ENCODE data around the gene LMO7.

Gene LMO7

DNA sequence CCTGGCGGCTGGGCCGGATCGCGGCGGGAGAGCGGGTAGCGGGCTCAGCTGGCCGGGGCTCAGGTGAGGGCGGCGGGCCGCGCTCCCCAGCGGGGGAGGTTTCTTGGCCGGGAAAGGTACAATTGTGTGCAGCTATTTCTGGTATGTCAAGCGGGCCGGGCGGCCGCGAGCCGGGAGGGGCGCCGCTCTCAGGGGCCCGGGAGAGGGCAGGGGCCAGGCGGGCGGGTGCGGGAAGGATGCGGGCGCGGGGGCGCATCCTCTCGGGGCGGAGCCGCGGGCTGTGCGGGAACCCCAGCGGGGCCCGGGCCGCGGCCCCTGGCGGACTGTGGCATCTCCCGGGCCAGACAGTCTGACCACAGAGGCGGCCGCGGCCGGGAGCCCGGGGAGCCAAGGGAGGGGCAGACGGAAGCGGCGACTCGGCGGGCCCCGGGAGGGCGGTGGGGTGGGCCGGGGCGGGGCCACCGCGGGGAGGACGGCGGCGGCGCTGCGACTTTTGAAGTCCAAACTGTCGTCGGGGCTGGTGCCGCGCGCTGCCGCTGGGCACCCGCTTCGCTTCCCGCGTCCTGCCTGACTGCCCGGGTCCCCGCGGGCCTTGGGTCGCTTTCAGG is at the start of gene LMO7:
Gene LMO7, plus strand, starts transcription at position 503 of the 608 bp plus-strand sequence. CDS start 328 bp downstream, outside the sequence.
- peak; percentile 4 to 29 for DNase-seq (ENCODE audit: low read depth in 2 of 2)

DNA sequence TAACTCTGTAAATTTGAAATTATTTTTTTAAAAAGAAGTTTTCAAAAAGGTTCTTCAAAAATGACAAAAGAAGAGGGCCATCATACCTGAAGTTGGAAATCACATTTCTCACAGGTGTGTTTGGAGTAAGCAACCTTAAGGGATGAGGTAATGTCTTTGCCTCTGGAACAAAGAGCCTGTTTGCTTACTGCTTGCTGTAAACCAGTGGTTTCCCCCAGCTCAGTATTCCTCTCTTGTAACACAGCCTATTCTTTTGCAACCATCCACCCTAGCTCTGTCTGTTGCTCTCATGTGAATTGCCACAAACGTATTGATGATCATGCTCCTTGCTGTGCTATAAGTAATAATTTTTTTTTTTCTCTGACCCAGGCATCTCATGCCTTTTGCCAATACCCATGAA is 48.5 kb upstream of the LMO7 start:
- DNase-seq (ENCODE audit: low read depth in 2 of 2) = no peak

GRCh38 chr13:75596657-75597182 is 39.4 kb upstream of the LMO7 start:
- no peak for DNase-seq (ENCODE audit: low read depth in 2 of 2)

GRCh38 chr13:75600371-75600770 is 35.8 kb upstream of the LMO7 start:
- no peak for DNase-seq (ENCODE audit: low read depth in 2 of 2)

DNA sequence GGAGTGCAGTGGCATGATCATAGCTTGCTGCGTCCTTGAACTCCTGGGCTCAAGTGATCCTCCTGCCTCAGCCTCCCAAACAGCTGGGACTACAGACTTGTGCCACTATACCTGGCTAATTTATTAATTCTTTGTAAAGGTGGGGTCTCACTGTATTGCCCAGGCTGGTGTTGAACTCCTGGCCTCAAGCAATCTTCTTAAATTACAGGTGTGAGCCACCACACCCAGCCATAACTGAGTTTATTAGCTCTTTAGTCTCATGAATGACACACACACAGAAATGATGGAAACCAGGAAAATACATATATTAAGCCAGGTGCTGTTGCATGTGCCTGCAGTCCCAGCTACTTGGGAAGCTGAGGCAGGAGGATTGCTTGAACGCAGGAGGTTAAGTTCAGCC is 33.1 kb upstream of the LMO7 start:
- no peak for DNase-seq (ENCODE audit: low read depth in 2 of 2)

- no peak for DNase-seq (ENCODE audit: low read depth in 2 of 2)
Measured at GRCh38 chr13:75607447-75607846, 28.7 kb upstream of the LMO7 start.

- DNase-seq (ENCODE audit: low read depth in 2 of 2) = no peak
Measured at GRCh38 chr13:75610466-75610865, 25.7 kb upstream of the LMO7 start.

- no peak for DNase-seq (ENCODE audit: low read depth in 2 of 2)
Measured at GRCh38 chr13:75612354-75612753, 23.8 kb upstream of the LMO7 start.

DNA sequence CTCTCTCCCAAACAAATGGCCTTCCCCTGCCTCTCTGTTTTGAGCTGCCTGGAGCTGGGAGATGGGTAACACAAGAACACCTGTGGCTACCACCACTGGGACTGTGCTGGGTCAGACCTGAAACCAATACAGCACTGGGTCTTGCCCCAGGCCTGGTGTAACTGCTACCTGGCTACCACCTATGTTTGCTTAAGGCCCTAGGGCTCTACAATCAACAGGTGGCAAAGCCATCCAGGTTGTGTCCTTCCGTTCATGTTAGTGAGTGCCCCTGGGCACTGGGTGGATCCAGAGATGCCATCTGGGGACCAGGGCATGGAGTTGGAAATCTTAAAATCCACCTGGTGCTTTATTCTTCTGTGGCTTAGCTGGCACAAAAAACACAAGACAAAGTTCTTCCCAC is 18.9 kb upstream of the LMO7 start:
- DNase-seq (ENCODE audit: low read depth in 2 of 2) = no peak

DNA sequence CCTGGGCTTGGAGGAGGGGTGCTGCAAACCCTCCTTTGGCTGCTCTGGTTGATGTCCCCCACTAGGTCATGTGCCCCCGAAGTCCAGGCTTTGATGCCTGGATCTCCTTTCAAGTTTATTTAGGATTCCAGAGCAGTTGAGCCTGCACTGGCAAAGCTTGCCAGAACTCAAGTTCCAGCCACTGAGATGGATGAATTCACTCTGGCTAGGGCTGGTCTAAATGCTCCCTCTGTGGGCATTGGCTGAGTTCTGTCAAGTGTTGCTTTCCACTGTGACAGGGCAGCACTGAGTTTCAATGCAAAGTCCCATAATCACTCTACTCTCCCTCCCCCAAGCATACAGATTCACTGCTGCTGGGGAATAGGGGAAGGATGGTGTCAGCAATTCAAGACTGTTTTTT is 17.8 kb upstream of the LMO7 start:
- DNase-seq (ENCODE audit: low read depth in 2 of 2) = no peak

DNA sequence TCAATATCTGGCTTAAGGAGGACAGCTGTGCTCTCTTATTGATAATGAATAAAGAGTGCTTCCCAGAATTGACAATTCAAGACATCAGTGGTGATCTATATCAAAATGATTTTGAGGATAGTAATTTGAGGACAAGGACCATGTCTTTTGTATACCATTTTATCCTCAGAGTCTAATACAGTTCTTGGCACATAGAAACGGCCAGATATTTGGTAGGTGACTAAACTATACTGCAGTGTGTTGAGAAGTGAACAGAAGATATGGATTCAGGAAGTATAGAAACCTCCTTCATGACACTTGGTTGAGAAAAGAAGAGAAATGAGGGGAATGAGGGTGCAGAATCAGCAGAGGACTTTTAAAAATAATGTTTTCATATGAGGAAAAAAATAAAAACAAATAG is 16.1 kb upstream of the LMO7 start:
- no peak for DNase-seq (ENCODE audit: low read depth in 2 of 2)

- no peak for DNase-seq (ENCODE audit: low read depth in 2 of 2)
Measured at GRCh38 chr13:75621147-75621546, 15.0 kb upstream of the LMO7 start.

GRCh38 chr13:75628801-75629200 is 7.3 kb upstream of the LMO7 start:
- DNase-seq (ENCODE audit: low read depth in 2 of 2) = no peak

DNA sequence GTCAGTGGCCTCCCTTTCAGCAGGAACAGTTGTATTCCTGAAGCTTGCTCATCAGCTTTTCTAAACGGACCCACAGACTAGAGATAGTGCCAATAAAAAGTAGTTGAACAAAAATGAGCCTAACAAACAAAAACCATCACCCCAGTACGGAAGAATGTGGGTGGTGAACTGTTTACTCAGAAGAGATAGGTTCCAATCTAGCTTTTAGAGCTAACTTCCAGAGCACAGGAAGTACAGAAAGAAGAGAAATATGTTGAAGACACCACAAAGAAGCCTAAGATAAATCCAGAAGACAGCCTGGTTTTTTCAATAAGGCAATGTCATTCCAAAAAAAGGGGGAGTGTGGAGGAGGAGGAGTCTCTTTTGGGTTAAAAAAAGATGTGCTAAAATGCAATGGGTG is 2.8 kb upstream of the LMO7 start:
- DNase-seq (ENCODE audit: low read depth in 2 of 2) = no peak

GRCh38 chr13:75635101-75635827 is 866 bp upstream of the LMO7 start:
- DNase-seq (ENCODE audit: low read depth in 2 of 2) = no peak

DNA sequence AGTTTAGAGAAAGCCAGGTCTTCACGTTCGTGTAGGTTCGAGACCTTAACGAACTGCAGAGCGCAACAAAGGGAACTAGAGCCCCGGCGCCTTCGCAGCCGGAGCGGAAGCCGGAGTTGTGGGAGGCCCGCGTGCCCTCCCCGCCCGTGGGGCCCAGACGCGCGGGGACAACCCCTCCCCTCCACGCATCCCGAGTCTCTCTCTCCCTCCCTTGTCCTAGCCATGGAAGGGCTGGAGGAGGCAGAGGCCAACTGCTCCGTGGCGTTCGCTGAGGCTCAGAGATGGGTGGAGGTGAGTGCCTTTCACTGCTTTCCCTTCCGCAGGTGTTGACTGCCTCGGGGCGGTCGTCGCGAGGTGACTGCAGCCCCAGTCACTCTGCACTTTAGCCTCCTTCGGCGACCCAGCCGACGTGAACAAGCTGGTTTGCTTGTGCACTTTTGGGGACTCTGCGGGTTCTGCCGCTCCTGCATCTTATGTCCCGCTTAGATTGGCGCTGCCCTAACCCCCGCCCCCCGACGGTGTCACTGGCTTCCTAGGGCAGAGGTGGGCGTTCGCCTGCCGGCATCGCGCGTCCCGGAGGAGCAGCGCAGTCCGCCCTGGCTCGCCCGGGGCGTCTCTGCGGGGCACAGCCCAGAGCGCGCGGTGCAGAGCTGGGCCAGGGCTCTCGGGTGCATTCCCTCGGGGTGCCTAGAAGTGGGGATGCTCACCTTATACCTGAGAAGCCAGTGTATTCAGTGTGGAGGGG is 478 bp downstream of the LMO7 start:
- peak; percentile 8 to 26 for DNase-seq (ENCODE audit: low read depth in 2 of 2)

DNA sequence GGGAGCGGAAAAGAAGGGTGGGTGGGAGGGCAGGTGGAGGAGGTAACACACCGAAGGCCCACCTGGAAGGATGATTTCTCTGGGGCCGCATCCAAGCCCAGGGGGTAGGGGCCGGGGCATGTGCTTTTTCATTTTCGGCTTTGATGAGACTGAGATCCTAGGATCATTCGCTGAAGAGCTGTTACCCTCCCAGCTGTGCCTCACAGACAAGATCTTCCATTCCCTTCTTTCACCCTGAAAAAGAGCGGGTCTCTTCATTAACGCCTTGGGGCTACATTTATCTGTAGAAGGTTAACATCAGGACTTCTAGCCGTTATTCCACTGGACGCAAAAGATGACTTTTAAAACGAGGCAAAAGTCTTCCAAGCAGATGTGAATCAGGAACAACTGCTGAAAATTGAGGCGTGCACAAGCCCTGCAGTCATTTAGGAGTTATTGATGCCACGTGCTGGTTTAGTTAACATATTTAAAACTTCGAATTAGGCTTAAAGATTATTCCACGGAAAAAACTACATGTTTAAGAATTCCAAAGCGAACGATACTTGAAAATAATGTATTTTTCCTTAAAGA is 1.1 kb downstream of the LMO7 start:
- no peak for DNase-seq (ENCODE audit: low read depth in 2 of 2)

- DNase-seq (ENCODE audit: low read depth in 2 of 2) = no peak
Measured at GRCh38 chr13:75639454-75639853, 3.3 kb downstream of the LMO7 start.

DNA sequence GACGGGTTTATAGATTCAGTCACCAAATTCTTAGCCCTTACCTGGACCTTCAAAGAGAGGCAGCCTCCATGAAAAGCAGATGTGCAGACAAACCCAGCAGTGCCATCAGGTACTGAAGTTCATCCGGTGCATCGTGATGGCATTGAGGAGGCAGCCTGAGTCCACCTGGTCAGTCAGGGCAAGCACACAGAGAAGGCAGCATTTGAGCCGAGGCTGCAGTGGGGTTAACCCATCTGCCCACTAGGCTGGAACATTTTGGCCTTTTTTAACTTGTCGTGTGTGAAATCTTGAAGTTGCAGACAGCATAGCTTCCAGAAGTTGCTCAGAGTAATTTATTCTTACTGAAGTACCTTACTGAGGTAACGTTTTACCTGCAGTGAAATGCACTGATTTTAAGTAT is 4.9 kb downstream of the LMO7 start:
- DNase-seq (ENCODE audit: low read depth in 2 of 2) = no peak

- DNase-seq (ENCODE audit: low read depth in 2 of 2) = no peak
Measured at GRCh38 chr13:75643182-75643581, 7.1 kb downstream of the LMO7 start.

- DNase-seq (ENCODE audit: low read depth in 2 of 2) = no peak
Measured at GRCh38 chr13:75643693-75644092, 7.6 kb downstream of the LMO7 start.

DNA sequence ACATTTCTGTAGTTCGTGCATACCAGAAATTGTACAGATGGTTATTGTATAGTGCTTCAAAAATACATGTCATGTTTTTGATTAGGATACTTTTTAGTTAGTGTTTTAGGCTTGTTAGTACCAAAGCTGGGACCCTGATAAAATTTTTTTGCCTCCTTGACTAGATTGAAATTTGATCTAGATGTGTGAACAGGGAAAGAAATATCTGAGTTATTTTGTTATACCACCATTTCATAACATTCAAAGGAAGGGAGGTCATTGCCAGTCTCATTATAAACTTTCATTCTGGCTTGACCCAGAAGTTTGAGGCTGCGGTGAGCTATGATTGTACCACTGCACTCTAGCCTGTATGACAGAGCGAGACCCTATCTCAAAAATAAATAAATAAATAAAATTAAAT is 9.0 kb downstream of the LMO7 start:
- DNase-seq (ENCODE audit: low read depth in 2 of 2) = no peak
